ENCODE results near the gene BICRAL.

Gene BICRAL

GRCh38 chr6:42821341-42821668 is 39.5 kb downstream of the BICRAL start:
- no peak for TF ChIP-seq EZH2phosphoT487 (IDR thresholded peaks at IDR 0.05; ENCODE audit: low read depth)
- TF ChIP-seq CTCF (IDR thresholded peaks at IDR 0.05; ENCODE audit: low read depth, low read length), result no peak
- H3K27me3 ChIP-seq (ENCODE audit: low read depth, low read length), result no peaks in the 10 kb centered on the region
- H3K9ac ChIP-seq (ENCODE audit: low read length), result no peak overlapping the region
- H3K79me2 ChIP-seq (ENCODE audit: low read length), result no peaks in the 10 kb centered on the region
- H4K20me1 ChIP-seq (ENCODE audit: insufficient read depth, low read length), result no peaks in the 10 kb centered on the region
- no peaks in the 10 kb centered on the region for H3K9me3 ChIP-seq (ENCODE audit: insufficient read depth, low read length)
- no peak overlapping the region for H2AFZ ChIP-seq (ENCODE audit: low read depth, low read length)
- no peaks in the 10 kb centered on the region for H3K4me1 ChIP-seq (ENCODE audit: low read length)
- H3K4me3 ChIP-seq (ENCODE audit: low read length), result no peak overlapping the region
- H3K27ac ChIP-seq (ENCODE audit: low read length), result no peak overlapping the region
- no peak overlapping the region for H3K4me2 ChIP-seq (ENCODE audit: low read length)
- peaks cover 2% of the 10 kb centered on the region for H3K36me3 ChIP-seq (replicated peaks; ENCODE audit: low read depth, low read length)

- Histone ChIP-seq H3K4me1 (ENCODE audit: low read length) (no peaks in the 10 kb centered on the region), H3K9ac (ENCODE audit: low read length) (no peak overlapping the region), H3K4me3 (ENCODE audit: low read length) (no peak overlapping the region), H3K4me2 (ENCODE audit: low read length) (no peak overlapping the region), H3K27ac (ENCODE audit: low read length) (no peak overlapping the region), H2AFZ (ENCODE audit: low read depth, low read length) (no peak overlapping the region), H3K36me3 (replicated peaks; ENCODE audit: low read depth, low read length) (peaks cover 2% of the 10 kb centered on the region), H3K9me3 (ENCODE audit: insufficient read depth, low read length) (no peaks in the 10 kb centered on the region), H4K20me1 (ENCODE audit: insufficient read depth, low read length) (no peaks in the 10 kb centered on the region), H3K27me3 (ENCODE audit: low read depth, low read length) (no peaks in the 10 kb centered on the region), H3K79me2 (ENCODE audit: low read length) (no peaks in the 10 kb centered on the region)
- TF ChIP-seq CTCF (IDR thresholded peaks at IDR 0.05; ENCODE audit: low read depth, low read length) (no peak), EZH2phosphoT487 (IDR thresholded peaks at IDR 0.05; ENCODE audit: low read depth) (no peak)
Observed at GRCh38 chr6:42821846-42822245, 40.0 kb downstream of the BICRAL start.

- no peaks in the 10 kb centered on the region for H3K4me1 ChIP-seq (ENCODE audit: low read length)
- H3K9me3 ChIP-seq (ENCODE audit: insufficient read depth, low read length), result no peaks in the 10 kb centered on the region
- H3K36me3 ChIP-seq (replicated peaks; ENCODE audit: low read depth, low read length), result peaks cover 13% of the 10 kb centered on the region
- H3K4me2 ChIP-seq (ENCODE audit: low read length), result no peak overlapping the region
- H3K9ac ChIP-seq (ENCODE audit: low read length), result no peak overlapping the region
- H3K27ac ChIP-seq (ENCODE audit: low read length), result no peak overlapping the region
- H3K27me3 ChIP-seq (ENCODE audit: low read depth, low read length), result no peaks in the 10 kb centered on the region
- H3K4me3 ChIP-seq (ENCODE audit: low read length), result no peak overlapping the region
- TF ChIP-seq CTCF (IDR thresholded peaks at IDR 0.05; ENCODE audit: low read depth, low read length), result no peak
- TF ChIP-seq EZH2phosphoT487 (IDR thresholded peaks at IDR 0.05; ENCODE audit: low read depth), result no peak
- H2AFZ ChIP-seq (ENCODE audit: low read depth, low read length), result no peak overlapping the region
- H3K79me2 ChIP-seq (ENCODE audit: low read length), result no peaks in the 10 kb centered on the region
- H4K20me1 ChIP-seq (ENCODE audit: insufficient read depth, low read length), result no peaks in the 10 kb centered on the region
Observed at GRCh38 chr6:42829561-42830092, 47.8 kb downstream of the BICRAL start.

GRCh38 chr6:42831237-42831636 is 49.4 kb downstream of the BICRAL start:
- Histone ChIP-seq H3K27ac (ENCODE audit: low read length) (no peak overlapping the region), H3K4me3 (ENCODE audit: low read length) (no peak overlapping the region), H4K20me1 (ENCODE audit: insufficient read depth, low read length) (no peaks in the 10 kb centered on the region), H3K4me1 (ENCODE audit: low read length) (no peaks in the 10 kb centered on the region), H3K27me3 (ENCODE audit: low read depth, low read length) (no peaks in the 10 kb centered on the region), H2AFZ (ENCODE audit: low read depth, low read length) (no peak overlapping the region), H3K9ac (ENCODE audit: low read length) (no peak overlapping the region), H3K79me2 (ENCODE audit: low read length) (no peaks in the 10 kb centered on the region), H3K36me3 (replicated peaks; ENCODE audit: low read depth, low read length) (peaks cover 13% of the 10 kb centered on the region), H3K4me2 (ENCODE audit: low read length) (no peak overlapping the region), H3K9me3 (ENCODE audit: insufficient read depth, low read length) (no peaks in the 10 kb centered on the region)
- TF ChIP-seq CTCF (IDR thresholded peaks at IDR 0.05; ENCODE audit: low read depth, low read length) (no peak), EZH2phosphoT487 (IDR thresholded peaks at IDR 0.05; ENCODE audit: low read depth) (no peak)

Data from OCI-LY3 (cell line).